Hindlimb muscle (tissue), 1 donor: ENCODE results near the gene SPATA2. TPM values are rescaled to one million over a fixed set of nuclear protein-coding genes. Genes with fewer than 3 reads are reported as not detected.

Experiments used
- DNase-seq: peaks from one replicate; pipeline ENCODE4 v3.0.0-alpha.2; 2013
- polyA plus RNA-seq: library from polyadenylated mRNA; unstranded; fragments of 120-200 nt; gene quantifications from one replicate; pipeline ENCODE4 v1.2.1, GENCODE V29; 2013; ENCODE audit not compliant: insufficient read length

Gene SPATA2
- polyA plus RNA-seq, 1 donor: 6.3 TPM

GRCh38 chr20:49854190-49854875 is 61.0 kb downstream of the SPATA2 start:
- DNase-seq: no peak

GRCh38 chr20:49853640-49854039 is 61.7 kb downstream of the SPATA2 start:
- DNase-seq: no peak

Other genes with a start within 250 kb of the SPATA2 start
- 36.3 TPM for gene B4GALT5, start 201.7 kb downstream of the SPATA2 start, polyA plus RNA-seq
- 6.7 TPM for gene SLC9A8, start 102.7 kb downstream of the SPATA2 start, polyA plus RNA-seq
- 43.0 TPM for gene RNF114, start 20.9 kb upstream of the SPATA2 start, polyA plus RNA-seq
- 11.9 TPM for gene SNAI1, start 67.5 kb upstream of the SPATA2 start, polyA plus RNA-seq
- 112 TPM for gene UBE2V1, start 197.6 kb upstream of the SPATA2 start, polyA plus RNA-seq
- gene PEDS1, start 238.2 kb upstream of the SPATA2 start, polyA plus RNA-seq: 26.5 TPM